ENCODE data around the gene CACNG6. TPM values are rescaled to one million over a fixed set of nuclear protein-coding genes. Genes with fewer than 3 reads are reported as not detected.
"Not testable (repeated sequence)": the region's sequence is repeated elsewhere in the genome, so short reads cannot be mapped to it uniquely, and the experiment has no call there.

Gene CACNG6, protein sequence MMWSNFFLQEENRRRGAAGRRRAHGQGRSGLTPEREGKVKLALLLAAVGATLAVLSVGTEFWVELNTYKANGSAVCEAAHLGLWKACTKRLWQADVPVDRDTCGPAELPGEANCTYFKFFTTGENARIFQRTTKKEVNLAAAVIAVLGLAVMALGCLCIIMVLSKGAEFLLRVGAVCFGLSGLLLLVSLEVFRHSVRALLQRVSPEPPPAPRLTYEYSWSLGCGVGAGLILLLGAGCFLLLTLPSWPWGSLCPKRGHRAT
- polyA plus RNA-seq (2013, experiment 1 of 2): 3.6 TPM
- polyA plus RNA-seq (2013, experiment 2 of 2): 3.2 TPM

DNA sequence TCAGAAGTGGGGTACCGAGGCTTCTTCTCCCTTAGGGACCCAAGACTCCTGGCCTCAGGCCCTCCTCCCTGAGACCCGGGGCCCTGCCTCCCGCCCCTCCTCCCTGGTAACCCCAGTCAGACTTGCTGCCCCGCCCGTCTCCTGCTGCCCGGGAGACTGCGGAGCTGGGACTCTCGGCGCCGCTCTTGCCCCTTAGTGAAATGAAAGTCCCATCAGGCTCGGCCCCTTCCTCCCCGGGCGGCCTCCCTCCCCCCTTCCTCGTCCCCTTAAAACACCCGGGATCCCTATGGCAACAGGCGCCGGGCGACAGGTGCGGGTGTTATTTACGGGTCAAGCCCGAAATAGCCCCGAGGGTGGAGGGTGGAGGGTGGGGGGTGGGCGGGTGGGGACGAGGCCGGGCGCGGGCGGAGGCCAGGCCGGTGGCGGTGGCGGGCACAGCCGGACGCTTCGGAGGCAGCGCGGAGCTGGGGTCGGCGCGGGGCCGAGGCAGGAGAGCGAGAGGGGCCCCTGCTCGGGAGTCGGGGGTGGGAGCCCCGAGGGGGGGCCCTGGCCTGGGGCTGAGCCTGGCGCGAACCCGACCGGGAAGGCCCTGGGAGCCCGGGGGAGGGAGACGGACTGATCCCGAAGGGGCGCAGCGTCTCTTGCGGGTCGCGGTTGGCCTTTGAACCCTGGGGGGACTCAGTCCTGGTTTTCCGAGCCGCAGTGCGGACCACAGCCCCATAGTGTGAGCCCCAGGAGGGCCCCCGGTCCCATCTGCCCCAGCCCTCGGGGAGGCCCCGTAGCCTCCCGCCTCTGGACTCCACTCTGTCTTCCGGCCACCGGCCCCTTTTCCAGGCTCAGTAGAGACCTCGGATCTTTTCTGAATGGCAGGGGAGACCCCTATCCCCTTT lies at the start of gene CACNG6:
Gene CACNG6 (plus strand): TSS at position 414 of the 890 bp plus-strand sequence. CDS start 1,241 bp downstream, outside the sequence.
- Histone ChIP-seq H3K27ac (ENCODE audit: low read depth, low read length, severe bottlenecking) (peak within 1 kb of the TSS; percentile 53), H3K4me1 (ENCODE audit: control insufficient read depth, insufficient read depth, low read length, poor library complexity, severe bottlenecking) (peaks cover 9% of the 10 kb centered on the region), H3K4me3 (ENCODE audit: extremely low read depth, insufficient read depth, low read length, poor library complexity, severe bottlenecking) (peak within 1 kb of the TSS; percentile 27), H3K36me3 (ENCODE audit: control insufficient read depth, insufficient read depth, low read length) (no peaks in the 10 kb centered on the region), H3K9me3 (ENCODE audit: control insufficient read depth, low read length) (no peaks in the 10 kb centered on the region)
- WGBS, 2 experiments (ENCODE audit: insufficient coverage in 2 of 2): 16 to 23% methylated on average over 41 to 44 of the region's 66 CpGs

DNA sequence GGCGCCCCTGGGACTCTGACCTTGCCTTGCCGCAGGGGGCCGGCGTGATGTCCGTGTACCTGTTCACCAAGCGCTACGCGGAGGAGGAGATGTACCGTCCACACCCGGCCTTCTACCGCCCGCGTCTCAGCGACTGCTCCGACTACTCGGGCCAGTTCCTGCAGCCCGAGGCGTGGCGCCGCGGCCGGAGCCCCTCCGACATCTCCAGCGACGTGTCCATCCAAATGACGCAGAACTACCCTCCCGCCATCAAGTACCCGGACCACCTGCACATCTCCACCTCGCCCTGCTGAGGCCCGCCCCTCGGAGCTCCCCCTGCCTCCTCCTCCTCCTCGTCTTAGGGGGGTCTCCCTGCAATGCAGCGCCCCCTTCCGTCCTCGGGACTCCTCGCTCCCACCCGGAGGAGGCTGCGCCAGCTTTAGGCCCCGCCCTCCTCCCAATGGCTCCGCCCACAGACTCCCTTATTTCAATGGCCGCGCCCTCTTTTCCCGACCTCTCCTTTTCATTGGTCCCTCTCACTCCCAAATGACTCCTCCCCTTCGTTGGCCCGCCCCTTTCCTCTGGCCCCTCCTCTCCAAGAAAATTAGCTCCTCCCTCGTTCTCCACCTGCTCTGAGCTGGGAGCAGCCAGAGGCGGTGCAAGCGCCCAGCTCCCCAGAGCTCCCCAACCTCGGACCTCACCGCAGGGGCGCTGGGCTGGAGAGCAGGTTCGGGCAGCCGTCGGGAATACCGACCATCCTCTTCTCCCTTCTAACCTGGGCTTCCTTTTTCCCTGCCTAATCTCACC lies 49.2 kb upstream of the CACNG6 start:
- Histone ChIP-seq H3K4me1 (ENCODE audit: control insufficient read depth, insufficient read depth, low read length, poor library complexity, severe bottlenecking) (no peaks in the 10 kb centered on the region), H3K4me3 (ENCODE audit: extremely low read depth, insufficient read depth, low read length, poor library complexity, severe bottlenecking) (no peak overlapping the region), H3K9me3 (ENCODE audit: control insufficient read depth, low read length) (no peaks in the 10 kb centered on the region), H3K27ac (ENCODE audit: low read depth, low read length, severe bottlenecking) (no peak overlapping the region), H3K36me3 (ENCODE audit: control insufficient read depth, insufficient read depth, low read length) (peaks cover 10% of the 10 kb centered on the region)
- 49 to 50% methylated on average over 51 to 52 of the region's 55 CpGs for WGBS, 2 experiments (ENCODE audit: insufficient coverage in 2 of 2)

DNA sequence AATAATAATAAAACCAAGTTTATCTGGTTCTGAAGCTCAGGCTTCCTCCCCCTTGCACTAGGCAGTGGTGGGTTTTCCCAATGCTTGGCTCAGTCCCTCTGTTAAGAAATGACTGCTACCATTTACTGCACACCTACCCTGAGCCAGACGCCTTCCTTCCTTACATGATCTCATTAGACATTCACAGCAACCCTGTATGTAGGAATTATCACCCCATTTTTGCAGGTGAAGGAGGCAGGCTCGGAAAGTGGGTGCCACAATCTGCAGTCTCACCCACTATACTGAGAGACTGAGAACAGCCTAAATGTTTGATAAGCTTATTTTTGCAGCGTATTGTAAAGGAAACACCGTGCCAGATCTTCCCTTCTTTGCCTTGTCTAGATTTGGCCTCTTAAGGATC lies 47.0 kb upstream of the CACNG6 start:
- Histone ChIP-seq H3K9me3 (ENCODE audit: control insufficient read depth, low read length) (no peaks in the 10 kb centered on the region), H3K4me3 (ENCODE audit: extremely low read depth, insufficient read depth, low read length, poor library complexity, severe bottlenecking) (no peak overlapping the region), H3K27ac (ENCODE audit: low read depth, low read length, severe bottlenecking) (no peak overlapping the region), H3K36me3 (ENCODE audit: control insufficient read depth, insufficient read depth, low read length) (peaks cover 4% of the 10 kb centered on the region), H3K4me1 (ENCODE audit: control insufficient read depth, insufficient read depth, low read length, poor library complexity, severe bottlenecking) (no peaks in the 10 kb centered on the region)
- WGBS, 2 experiments (ENCODE audit: insufficient coverage in 2 of 2): 93 to 97% methylated on average over 3 to 4 of the region's 4 CpGs

DNA sequence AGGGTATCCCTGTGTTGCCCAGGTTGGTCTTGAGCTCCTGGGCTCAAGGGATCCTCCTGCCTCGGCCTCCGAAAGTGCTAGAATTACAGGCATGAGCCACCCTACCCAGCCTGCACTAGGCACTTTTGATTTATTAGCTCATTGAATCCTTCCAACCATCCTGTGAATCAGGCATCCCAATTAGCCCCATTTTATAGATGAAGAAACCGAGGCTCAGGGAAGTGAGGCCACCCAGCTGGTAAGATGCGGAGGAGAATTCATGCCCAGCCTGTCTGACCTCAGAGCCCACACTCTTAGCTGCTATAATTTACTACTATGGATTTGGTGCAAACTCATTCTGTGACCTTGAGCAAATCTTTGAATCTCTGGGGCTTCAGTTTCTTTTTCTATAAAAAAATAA lies 46.5 kb upstream of the CACNG6 start:
- WGBS, 2 experiments (ENCODE audit: insufficient coverage in 2 of 2): 80 to 96% methylated on average over 4 of the region's 4 CpGs
- no peaks in the 10 kb centered on the region for H3K9me3 ChIP-seq (ENCODE audit: control insufficient read depth, low read length)
- no peaks in the 10 kb centered on the region for H3K4me1 ChIP-seq (ENCODE audit: control insufficient read depth, insufficient read depth, low read length, poor library complexity, severe bottlenecking)
- no peak overlapping the region for H3K4me3 ChIP-seq (ENCODE audit: extremely low read depth, insufficient read depth, low read length, poor library complexity, severe bottlenecking)
- peaks cover 4% of the 10 kb centered on the region for H3K36me3 ChIP-seq (ENCODE audit: control insufficient read depth, insufficient read depth, low read length)
- H3K27ac ChIP-seq (ENCODE audit: low read depth, low read length, severe bottlenecking): no peak overlapping the region

DNA sequence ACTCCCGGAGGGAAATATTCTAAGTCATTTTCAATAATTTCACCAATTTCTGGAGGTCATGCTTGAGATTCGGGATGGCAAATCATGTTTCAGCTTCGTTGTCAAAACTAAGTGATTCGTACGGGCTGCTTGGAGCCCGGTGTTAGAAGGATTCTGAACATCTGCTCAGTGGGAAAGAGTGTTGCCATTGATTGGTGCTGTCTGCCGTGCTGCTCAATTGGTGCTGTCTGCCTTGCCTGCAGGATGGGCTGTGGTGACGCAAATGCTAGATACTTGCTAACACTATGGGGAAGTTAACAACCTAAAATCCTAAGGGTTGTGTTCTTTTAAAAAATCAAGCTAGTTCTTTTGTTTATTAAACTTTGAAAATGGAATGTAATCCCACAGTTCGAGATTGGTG lies 46.0 kb upstream of the CACNG6 start:
- Histone ChIP-seq H3K4me3 (ENCODE audit: extremely low read depth, insufficient read depth, low read length, poor library complexity, severe bottlenecking) (no peak overlapping the region), H3K36me3 (ENCODE audit: control insufficient read depth, insufficient read depth, low read length) (peaks cover 4% of the 10 kb centered on the region)
- WGBS, 2 experiments (ENCODE audit: insufficient coverage in 2 of 2): 19 to 29% methylated on average over 3 to 6 of the region's 9 CpGs

DNA sequence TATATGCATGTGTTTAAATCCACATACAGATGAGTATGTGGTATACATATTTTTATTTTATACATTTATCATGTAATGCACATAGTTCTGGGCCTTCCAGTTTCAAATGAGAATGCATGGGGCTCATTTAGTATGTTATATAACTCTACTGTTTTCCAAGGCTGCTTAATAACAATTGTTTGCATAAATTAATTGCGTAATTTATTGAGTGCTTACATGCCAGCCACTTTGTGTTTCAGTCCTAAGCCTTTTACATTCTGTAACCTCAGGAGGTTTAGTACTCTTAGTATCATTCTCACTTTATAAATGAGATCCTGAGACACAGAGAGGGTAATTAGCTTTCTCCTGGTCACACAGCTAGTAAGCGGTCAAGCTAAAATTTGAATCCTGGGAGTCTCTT lies 45.4 kb upstream of the CACNG6 start:
- Histone ChIP-seq H3K4me1 (ENCODE audit: control insufficient read depth, insufficient read depth, low read length, poor library complexity, severe bottlenecking) (no peaks in the 10 kb centered on the region), H3K9me3 (ENCODE audit: control insufficient read depth, low read length) (no peaks in the 10 kb centered on the region), H3K36me3 (ENCODE audit: control insufficient read depth, insufficient read depth, low read length) (peaks cover 4% of the 10 kb centered on the region), H3K27ac (ENCODE audit: low read depth, low read length, severe bottlenecking) (no peak overlapping the region), H3K4me3 (ENCODE audit: extremely low read depth, insufficient read depth, low read length, poor library complexity, severe bottlenecking) (no peak overlapping the region)
- WGBS, 2 experiments (ENCODE audit: insufficient coverage in 2 of 2): 100% methylated on average over 1 of the region's 2 CpGs; no CpG with 5 or more reads in 1 of the 2 experiments

More for the DNA sequence above, 46.0 kb upstream of the CACNG6 start:
- H3K4me1 ChIP-seq (ENCODE audit: control insufficient read depth, insufficient read depth, low read length, poor library complexity, severe bottlenecking): no peaks in the 10 kb centered on the region
- no peaks in the 10 kb centered on the region for H3K9me3 ChIP-seq (ENCODE audit: control insufficient read depth, low read length)
- H3K27ac ChIP-seq (ENCODE audit: low read depth, low read length, severe bottlenecking): no peak overlapping the region

DNA sequence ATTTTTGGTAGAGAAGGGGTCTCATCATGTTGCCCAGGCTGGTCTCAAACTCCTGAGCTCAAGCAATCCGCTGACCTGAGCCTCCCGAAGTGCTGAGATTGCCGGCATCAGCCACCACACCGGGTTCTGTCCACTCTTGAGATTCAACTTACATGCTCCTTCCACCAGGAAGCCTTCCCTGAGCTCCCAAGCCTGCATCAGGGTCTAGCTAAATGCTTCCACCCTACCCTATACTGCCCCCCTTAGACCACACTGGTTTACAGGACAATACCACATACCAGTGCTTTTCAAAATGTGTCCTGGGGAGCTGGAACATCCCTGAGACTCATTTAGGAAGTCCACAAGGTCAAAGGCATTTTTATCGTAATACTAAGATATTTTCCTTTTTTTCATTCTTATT lies 43.8 kb upstream of the CACNG6 start:
- Histone ChIP-seq H3K4me1 (ENCODE audit: control insufficient read depth, insufficient read depth, low read length, poor library complexity, severe bottlenecking) (no peaks in the 10 kb centered on the region), H3K27ac (ENCODE audit: low read depth, low read length, severe bottlenecking) (no peak overlapping the region), H3K9me3 (ENCODE audit: control insufficient read depth, low read length) (no peaks in the 10 kb centered on the region), H3K36me3 (ENCODE audit: control insufficient read depth, insufficient read depth, low read length) (no peaks in the 10 kb centered on the region), H3K4me3 (ENCODE audit: extremely low read depth, insufficient read depth, low read length, poor library complexity, severe bottlenecking) (no peak overlapping the region)
- WGBS, 2 experiments (ENCODE audit: insufficient coverage in 2 of 2): 74 to 86% methylated on average over 4 of the region's 5 CpGs

DNA sequence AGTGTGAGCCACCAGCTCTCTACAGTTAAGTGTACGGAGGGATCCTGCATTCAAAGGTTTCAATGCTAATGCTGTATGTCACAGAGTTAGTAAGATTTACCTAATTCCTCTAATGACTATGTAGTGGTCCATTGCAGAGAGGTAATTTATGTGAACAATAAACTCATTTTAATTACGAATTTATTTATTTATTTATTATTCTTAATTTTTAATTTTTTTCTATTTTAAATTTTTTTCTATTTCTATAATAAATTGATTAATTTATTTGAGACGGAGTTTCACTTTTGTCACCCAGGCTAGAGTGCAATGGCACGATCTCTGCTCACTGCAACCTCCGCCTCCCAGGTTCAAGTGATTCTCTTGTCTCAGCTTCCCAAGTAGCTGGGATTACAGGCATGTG lies 42.8 kb upstream of the CACNG6 start:
- not testable (repeated sequence) for H3K27ac ChIP-seq (ENCODE audit: low read depth, low read length, severe bottlenecking); H3K4me1 ChIP-seq (ENCODE audit: control insufficient read depth, insufficient read depth, low read length, poor library complexity, severe bottlenecking); H3K36me3 ChIP-seq (ENCODE audit: control insufficient read depth, insufficient read depth, low read length); H3K9me3 ChIP-seq (ENCODE audit: control insufficient read depth, low read length); H3K4me3 ChIP-seq (ENCODE audit: extremely low read depth, insufficient read depth, low read length, poor library complexity, severe bottlenecking)
- 92 to 100% methylated on average over 2 of the region's 5 CpGs for WGBS, 2 experiments (ENCODE audit: insufficient coverage in 2 of 2)

DNA sequence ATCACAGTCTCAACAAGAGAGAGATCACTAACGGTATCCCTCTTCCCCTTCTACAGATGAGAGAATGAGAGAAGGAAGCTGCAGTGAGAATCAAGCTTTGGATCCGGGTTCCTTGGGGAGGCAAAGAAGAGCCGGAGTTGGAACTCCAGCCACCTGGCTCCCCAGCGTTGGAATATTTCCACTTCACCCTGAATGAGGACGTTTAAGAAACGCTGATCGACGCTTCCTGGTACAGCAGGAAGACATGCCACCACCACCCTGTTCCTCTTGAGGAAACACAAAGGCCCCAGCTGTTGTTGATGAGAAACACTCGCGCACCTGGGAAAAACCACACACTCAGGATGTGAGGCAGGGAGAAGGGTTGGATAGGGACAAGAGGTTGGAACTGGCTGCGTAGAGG lies 40.0 kb upstream of the CACNG6 start:
- no peaks in the 10 kb centered on the region for H3K9me3 ChIP-seq (ENCODE audit: control insufficient read depth, low read length)
- H3K36me3 ChIP-seq (ENCODE audit: control insufficient read depth, insufficient read depth, low read length): no peaks in the 10 kb centered on the region
- H3K27ac ChIP-seq (ENCODE audit: low read depth, low read length, severe bottlenecking): no peak overlapping the region
- no peaks in the 10 kb centered on the region for H3K4me1 ChIP-seq (ENCODE audit: control insufficient read depth, insufficient read depth, low read length, poor library complexity, severe bottlenecking)
- no peak overlapping the region for H3K4me3 ChIP-seq (ENCODE audit: extremely low read depth, insufficient read depth, low read length, poor library complexity, severe bottlenecking)
- WGBS, 2 experiments (ENCODE audit: insufficient coverage in 2 of 2): 69 to 89% methylated on average over 2 to 7 of the region's 11 CpGs

DNA sequence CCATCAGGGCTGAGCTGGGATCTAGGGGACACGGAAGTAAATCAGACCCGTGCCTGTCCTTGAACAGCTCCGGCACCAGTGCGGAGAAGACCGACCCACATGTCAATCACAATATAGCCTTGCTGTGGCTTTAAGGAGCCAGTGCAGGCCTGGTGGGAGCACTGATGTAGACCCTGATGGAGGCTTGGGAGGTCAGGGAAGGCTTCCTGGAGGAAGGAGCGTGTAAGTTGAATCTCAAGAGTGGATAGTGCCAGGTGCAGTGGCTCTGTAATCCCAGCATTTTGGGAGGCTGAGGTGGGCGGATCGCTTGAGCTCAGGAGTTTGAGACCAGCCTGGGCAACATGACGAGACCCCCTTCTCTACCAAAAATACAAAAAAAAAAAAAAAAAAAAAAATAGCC lies 39.5 kb upstream of the CACNG6 start:
- Histone ChIP-seq H3K36me3 (ENCODE audit: control insufficient read depth, insufficient read depth, low read length) (no peaks in the 10 kb centered on the region), H3K27ac (ENCODE audit: low read depth, low read length, severe bottlenecking) (no peak overlapping the region), H3K4me1 (ENCODE audit: control insufficient read depth, insufficient read depth, low read length, poor library complexity, severe bottlenecking) (no peaks in the 10 kb centered on the region), H3K4me3 (ENCODE audit: extremely low read depth, insufficient read depth, low read length, poor library complexity, severe bottlenecking) (no peak overlapping the region), H3K9me3 (ENCODE audit: control insufficient read depth, low read length) (no peaks in the 10 kb centered on the region)
- 93 to 100% methylated on average over 3 to 6 of the region's 9 CpGs for WGBS, 2 experiments (ENCODE audit: insufficient coverage in 2 of 2)

Data from mesodermal cell (in vitro differentiated cells).